ENCODE data around the gene ELANE.

Gene ELANE

GRCh38 chr19:868458-869244, 16.5 kb downstream of the ELANE start:
- H3K27ac ChIP-seq (ENCODE audit: low read depth, low read length, poor library complexity, severe bottlenecking), result no peak overlapping the region
- no peak overlapping the region for H3K9ac ChIP-seq (ENCODE audit: low read length)

GRCh38 chr19:869245-870177, 17.4 kb downstream of the ELANE start:
- Histone ChIP-seq H3K36me3 (ENCODE audit: insufficient read depth, low read length) (peaks cover 26% of the 10 kb centered on the region), H2AFZ (ENCODE audit: low read length) (no peak overlapping the region), H3K79me2 (ENCODE audit: insufficient read depth, low read length) (no peaks in the 10 kb centered on the region), H3K4me1 (ENCODE audit: insufficient read depth, low read length, severe bottlenecking) (peaks cover 17% of the 10 kb centered on the region), H3K9ac (ENCODE audit: low read length) (no peak overlapping the region), H3K9me3 (ENCODE audit: low read length) (no peaks in the 10 kb centered on the region), H3K4me3 (ENCODE audit: low read depth, low read length, poor library complexity, severe bottlenecking) (no peak overlapping the region), H3K4me2 (ENCODE audit: low read length) (no peak overlapping the region), H3K27me3 (ENCODE audit: insufficient read depth, low read length) (no peaks in the 10 kb centered on the region), H3K27ac (ENCODE audit: low read depth, low read length, poor library complexity, severe bottlenecking) (no peak overlapping the region), H4K20me1 (ENCODE audit: insufficient read depth, low read length) (no peaks in the 10 kb centered on the region), H3F3A (ENCODE audit: insufficient read depth, low read length) (no peaks in the 10 kb centered on the region), H3K9me2 (ENCODE audit: low read depth, low read length) (no peaks in the 10 kb centered on the region)
- TF ChIP-seq CTCF (IDR thresholded peaks at IDR 0.05; ENCODE audit: low read length) (no peak), EZH2 (IDR thresholded peaks at IDR 0.05; ENCODE audit: borderline replicate concordance, low read length) (no peak)

More at GRCh38 chr19:868458-869244, 16.5 kb downstream of the ELANE start:
- no peaks in the 10 kb centered on the region for H4K20me1 ChIP-seq (ENCODE audit: insufficient read depth, low read length)
- H3K36me3 ChIP-seq (ENCODE audit: insufficient read depth, low read length), result peaks cover 26% of the 10 kb centered on the region
- no peak overlapping the region for H3K4me2 ChIP-seq (ENCODE audit: low read length)
- TF ChIP-seq EZH2 (IDR thresholded peaks at IDR 0.05; ENCODE audit: borderline replicate concordance, low read length), result no peak
- TF ChIP-seq CTCF (IDR thresholded peaks at IDR 0.05; ENCODE audit: low read length), result no peak
- H2AFZ ChIP-seq (ENCODE audit: low read length), result no peak overlapping the region
- no peaks in the 10 kb centered on the region for H3K27me3 ChIP-seq (ENCODE audit: insufficient read depth, low read length)
- H3K4me3 ChIP-seq (ENCODE audit: low read depth, low read length, poor library complexity, severe bottlenecking), result no peak overlapping the region
- H3K9me2 ChIP-seq (ENCODE audit: low read depth, low read length), result no peaks in the 10 kb centered on the region
- no peaks in the 10 kb centered on the region for H3K9me3 ChIP-seq (ENCODE audit: low read length)
- H3K4me1 ChIP-seq (ENCODE audit: insufficient read depth, low read length, severe bottlenecking), result peaks cover 16% of the 10 kb centered on the region
- no peaks in the 10 kb centered on the region for H3K79me2 ChIP-seq (ENCODE audit: insufficient read depth, low read length)
- no peaks in the 10 kb centered on the region for H3F3A ChIP-seq (ENCODE audit: insufficient read depth, low read length)

GRCh38 chr19:870314-870713, 18.2 kb downstream of the ELANE start:
- Histone ChIP-seq H3K4me3 (ENCODE audit: low read depth, low read length, poor library complexity, severe bottlenecking) (no peak overlapping the region), H2AFZ (ENCODE audit: low read length) (no peak overlapping the region), H4K20me1 (ENCODE audit: insufficient read depth, low read length) (no peaks in the 10 kb centered on the region), H3K27ac (ENCODE audit: low read depth, low read length, poor library complexity, severe bottlenecking) (no peak overlapping the region), H3K9me2 (ENCODE audit: low read depth, low read length) (no peaks in the 10 kb centered on the region), H3K27me3 (ENCODE audit: insufficient read depth, low read length) (no peaks in the 10 kb centered on the region), H3K4me2 (ENCODE audit: low read length) (no peak overlapping the region), H3F3A (ENCODE audit: insufficient read depth, low read length) (no peaks in the 10 kb centered on the region), H3K36me3 (ENCODE audit: insufficient read depth, low read length) (peaks cover 26% of the 10 kb centered on the region), H3K4me1 (ENCODE audit: insufficient read depth, low read length, severe bottlenecking) (peaks cover 17% of the 10 kb centered on the region), H3K9ac (ENCODE audit: low read length) (no peak overlapping the region), H3K79me2 (ENCODE audit: insufficient read depth, low read length) (no peaks in the 10 kb centered on the region), H3K9me3 (ENCODE audit: low read length) (no peaks in the 10 kb centered on the region)
- no peak for TF ChIP-seq EZH2 (IDR thresholded peaks at IDR 0.05; ENCODE audit: borderline replicate concordance, low read length)
